HG02642 (cell line): Measurements from ENCODE around the gene CNRIP1.
"Not testable (repeated sequence)": the region's sequence is repeated elsewhere in the genome, so short reads cannot be mapped to it uniquely, and the experiment has no call there.

ENCODE experiments used
- ATAC-seq: cut with Tn5 transposase; IDR thresholded peaks from one replicate; pipeline ENCODE4 v1.9.1; 2021; ENCODE audit warnings: mild to moderate bottlenecking; ENCODE audit not compliant: unreplicated experiment, poor library complexity

CNRIP1 gene, protein sequence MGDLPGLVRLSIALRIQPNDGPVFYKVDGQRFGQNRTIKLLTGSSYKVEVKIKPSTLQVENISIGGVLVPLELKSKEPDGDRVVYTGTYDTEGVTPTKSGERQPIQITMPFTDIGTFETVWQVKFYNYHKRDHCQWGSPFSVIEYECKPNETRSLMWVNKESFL

DNA sequence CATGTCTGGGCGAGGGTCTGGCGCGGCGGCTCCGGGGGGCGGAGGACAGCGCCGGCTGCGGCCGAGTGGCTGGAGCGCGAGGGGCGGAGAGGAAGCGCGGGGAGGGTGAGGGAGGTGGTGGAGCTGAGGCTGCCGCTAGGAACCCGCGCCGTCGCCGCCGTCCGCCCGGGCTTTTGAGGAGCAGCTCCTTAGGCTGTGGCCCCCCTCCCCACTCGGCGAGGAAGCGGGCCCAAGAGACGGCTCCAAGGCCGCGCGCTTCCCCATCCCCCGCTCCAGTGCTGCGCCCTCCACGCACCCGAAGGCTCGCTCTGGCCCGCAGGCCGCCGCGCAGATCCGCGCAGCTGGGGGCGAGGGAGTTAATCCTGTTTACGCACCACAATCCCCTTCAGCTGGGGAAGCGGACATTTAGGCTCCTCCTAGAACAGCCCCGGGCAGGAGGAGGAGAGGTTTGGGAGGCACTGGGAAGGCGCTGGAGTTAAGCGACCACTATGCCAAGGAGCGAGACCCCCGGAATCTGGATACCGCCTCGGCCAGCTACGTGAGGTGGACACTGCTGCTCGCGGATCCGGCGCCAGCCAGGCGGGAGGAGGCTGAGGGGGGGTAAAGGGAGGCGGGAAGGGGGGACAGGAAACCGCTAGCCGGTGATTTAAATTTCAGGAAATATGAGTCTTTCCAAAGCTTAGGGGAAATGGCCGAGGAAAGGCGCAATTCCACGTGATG lies at the start of gene CNRIP1:
CNRIP1 (minus strand) TSS at position 552 of the 720 bp plus-strand sequence; CDS start at position 3, 549 bp downstream.
- ATAC-seq: no peak

DNA sequence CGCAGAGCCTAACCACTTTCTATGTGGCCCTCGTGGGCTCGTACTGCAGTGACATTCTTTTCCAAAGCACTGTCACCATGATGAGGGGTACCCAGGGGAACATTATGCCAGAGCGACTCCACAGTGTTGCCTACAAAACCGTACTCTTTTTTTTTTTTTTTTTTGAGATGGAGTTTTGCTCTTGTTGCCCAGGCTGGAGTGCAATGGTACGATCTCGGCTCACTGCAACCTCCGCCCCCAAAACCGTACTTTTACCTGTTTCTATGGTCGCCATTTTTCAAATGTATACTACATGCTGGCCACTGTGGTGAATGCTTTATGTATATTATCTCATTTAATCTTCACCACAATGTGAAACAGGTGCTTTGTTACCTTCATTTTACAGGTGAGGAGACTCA lies 49.6 kb upstream of the CNRIP1 start:
- ATAC-seq: no peak

DNA sequence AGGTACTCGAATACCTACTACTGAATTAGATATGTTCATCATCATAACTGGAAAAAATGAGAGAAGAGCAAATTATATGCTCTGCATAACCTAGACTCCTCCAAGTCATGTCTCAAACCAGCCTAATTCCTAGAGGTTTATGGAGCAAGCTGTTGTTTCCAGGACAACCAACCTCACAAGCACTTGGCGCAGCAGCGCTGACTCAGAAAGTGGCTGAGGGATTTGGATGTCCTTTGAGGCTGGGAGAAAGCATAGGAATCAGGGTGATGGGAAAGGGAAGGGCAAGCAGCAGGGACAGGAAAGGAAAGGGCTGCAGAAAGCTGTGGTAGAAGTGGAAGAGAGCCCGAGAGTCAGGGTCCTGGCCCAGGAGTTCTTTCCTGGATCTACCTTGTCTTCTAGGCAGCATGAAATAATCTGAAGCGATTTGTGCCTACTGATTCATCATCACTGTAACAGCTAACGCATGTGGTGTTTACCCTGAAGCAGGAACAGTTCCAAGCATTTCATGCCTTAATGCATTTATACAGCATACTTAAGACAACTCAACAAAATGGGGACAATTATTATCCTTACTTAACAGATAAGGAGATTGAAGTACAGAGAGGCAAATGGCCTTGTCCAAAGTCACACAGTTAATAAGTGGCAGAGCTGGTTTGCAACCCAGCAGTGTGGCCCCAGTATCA lies 49.0 kb upstream of the CNRIP1 start:
- ATAC-seq: no peak

DNA sequence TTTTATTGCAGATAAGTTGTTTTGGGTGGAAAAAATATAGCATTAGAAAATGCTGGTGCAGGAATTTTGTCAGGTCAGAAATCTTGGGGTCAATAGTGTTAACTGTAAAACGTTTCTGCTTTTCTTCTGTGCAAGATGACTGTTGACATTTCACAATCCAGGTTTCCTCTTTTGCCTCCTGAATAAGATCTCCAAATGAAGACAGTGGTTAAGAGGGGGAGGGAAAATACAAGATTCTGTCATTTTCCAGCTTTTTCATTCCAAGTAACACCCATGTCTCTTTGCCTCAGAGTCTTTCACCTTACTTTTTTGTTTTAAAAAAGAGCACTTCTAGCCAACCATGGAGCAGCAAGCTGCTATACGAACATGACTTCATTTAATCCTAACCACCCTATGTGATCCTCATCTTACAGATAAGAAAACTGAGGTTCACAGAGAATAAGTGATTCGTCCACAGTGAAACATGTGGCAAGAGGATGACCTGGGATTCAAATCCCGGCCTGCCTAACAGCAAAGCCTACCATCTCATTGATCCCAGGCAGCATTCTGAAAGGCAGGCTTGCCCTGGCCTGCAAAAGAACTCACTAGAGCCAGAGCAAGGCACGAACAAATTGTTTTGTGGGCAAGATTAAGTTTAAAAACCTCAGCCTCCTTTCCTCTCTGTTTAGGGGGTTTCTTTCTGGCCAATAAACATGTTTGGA lies 48.4 kb upstream of the CNRIP1 start:
- no peak for ATAC-seq

DNA sequence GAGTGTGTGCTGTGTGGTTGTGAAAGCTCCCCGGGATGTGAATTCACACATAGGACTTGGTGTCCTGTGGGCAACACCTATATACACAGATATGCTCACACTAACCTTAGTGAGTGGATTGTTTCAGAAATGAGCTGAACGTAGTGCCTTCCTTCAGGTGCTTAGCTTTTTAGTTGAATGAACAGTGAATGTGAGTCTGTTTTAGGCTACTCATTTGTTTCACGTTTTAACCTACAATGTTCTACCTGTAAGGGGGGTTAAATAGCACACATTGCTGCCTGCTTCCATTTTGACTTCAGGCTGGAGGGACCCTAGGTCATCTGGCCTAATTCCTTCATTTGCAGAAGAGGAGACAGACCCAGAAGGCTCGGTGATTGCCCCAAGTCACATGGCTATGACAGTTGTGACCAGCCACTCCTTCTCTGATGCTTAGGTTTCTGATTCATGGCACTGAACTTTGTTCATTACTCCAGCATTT lies 46.4 kb upstream of the CNRIP1 start:
- peak; percentile 36 for ATAC-seq

DNA sequence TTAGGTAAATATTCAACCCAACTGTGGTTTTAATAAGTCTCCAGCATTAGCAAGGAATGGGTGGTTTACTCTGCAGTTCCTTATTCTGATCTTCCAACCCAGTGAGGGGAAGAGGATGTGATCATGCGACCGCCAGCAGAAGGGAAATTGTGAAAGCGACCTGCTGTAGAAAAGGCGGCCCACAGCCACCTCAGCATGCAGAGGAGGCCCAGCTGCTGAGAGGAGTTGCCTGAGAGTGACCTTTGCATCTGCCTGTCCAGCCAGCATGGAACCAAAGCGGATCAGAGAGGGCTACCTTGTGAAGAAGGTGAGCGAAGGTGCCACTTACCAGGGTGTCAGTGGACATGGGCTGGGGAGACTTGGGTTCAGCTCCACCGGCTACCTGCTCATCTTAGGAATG lies 45.3 kb upstream of the CNRIP1 start, which contains the start of gene PLEK:
PLEK (plus strand) TSS at position 196 of the 400 bp plus-strand sequence; CDS start at position 266, 70 bp downstream.
- ATAC-seq: peak; percentile 75

DNA sequence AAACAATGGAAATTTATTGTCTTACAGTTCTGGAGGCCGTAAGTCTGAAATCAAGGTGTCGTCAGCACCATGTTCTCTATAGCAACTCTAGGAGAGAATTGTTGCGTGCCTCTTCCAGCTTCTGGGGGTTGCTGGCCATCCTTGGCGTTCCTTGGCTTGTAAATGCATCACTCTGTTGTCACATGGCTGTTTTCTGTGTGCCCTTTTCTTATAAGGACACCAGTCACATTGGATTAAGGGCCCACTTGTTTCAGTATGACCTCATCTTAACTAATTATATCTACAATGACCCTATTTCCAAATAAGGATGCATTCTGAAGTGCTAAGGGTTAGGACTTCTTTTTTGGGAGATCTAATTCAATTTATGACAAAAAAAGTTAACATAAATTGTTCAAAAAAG lies 44.0 kb upstream of the CNRIP1 start:
- no peak for ATAC-seq

DNA sequence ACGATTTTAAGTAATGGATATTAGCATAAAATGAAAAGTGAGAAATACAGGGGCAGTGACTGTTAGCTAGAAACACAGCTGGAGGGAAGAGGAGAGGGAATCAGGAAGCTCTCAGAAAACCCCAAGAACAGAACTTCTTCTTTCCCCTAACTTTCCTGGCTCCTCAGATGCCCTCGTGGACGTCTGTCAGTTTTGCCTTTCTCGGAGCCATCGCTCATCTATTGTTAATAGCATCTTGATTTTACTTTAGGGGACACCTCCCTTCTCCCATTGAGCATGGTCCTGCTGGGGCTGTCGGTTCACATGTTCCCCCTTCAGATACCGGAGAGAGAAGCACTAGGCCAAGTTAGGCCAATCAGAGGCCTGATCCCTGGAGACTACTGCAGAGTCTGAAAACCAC lies 43.0 kb upstream of the CNRIP1 start:
- no peak for ATAC-seq

DNA sequence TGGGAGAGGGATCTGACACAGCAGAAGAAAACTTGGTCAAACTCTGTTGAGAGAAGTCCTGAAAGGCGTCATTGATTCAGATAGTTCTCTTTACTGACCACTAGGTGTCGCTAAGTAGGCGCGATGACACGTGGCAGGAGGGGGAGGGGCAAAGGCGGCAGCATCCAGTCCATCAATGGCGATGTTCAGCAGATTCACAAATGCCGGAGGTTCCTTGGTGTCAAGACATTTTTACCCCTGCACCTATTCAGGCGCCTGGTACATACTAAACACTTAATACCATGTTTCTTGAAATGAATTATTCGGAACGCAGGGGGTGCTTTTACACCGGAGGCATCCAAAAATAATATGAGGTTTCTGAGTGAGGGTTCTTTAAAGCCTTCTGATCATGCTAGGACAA lies 42.3 kb upstream of the CNRIP1 start:
- peak; percentile 46 for ATAC-seq

DNA sequence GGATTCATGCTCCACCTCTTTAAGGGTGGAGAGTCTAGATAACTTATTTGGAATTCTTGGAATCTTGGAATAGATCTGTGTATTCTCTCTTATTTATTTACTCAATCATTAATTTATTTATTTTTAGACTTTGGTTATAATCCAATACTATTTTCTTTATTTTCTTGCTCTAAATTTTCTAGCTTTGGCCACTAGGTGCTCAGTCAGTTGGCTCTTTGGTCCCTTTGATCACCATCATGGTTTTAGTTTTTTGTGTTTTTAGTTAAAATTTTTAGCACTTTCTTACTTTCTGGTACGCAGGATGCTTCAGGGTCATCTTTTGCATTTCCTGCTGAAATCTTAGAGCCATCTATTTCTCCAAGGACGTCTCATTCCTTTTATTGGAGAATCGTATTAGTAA lies 40.1 kb upstream of the CNRIP1 start:
- no peak for ATAC-seq

DNA sequence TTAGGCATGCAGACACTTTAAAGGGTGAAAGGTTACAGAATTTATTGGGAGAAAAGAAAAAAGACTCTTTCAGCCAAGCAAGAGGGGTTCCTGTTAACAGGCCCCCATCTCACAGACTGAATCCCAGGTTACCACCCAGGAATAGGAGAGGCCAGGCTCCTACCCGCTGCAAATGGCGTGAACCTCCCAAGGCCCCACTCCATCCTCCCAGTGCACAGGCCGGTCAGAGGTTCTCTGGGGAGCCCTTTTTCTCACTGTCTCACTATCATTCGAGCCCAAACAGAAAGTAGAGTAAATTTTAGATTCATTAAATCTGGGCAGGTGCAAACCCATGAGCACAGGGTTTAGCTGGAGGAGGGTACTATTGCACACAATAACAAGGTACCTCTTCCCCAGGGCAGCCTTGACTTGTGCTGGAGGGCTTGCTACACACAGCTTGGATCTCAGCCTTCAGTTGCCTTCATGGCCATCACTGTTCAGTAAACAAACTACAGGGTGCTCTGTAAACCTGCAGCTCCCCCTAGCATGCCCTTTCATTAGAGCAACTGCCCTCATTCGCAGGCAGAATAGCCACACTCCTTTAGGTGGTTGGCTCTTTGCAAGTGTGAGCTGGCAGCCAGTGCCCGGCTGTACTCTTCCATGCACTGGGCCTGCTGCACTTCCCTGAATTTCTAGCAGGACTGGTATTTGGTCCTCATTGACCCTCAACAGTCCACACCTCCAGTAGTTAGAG lies 38.0 kb upstream of the CNRIP1 start:
- peak; percentile 62 for ATAC-seq

DNA sequence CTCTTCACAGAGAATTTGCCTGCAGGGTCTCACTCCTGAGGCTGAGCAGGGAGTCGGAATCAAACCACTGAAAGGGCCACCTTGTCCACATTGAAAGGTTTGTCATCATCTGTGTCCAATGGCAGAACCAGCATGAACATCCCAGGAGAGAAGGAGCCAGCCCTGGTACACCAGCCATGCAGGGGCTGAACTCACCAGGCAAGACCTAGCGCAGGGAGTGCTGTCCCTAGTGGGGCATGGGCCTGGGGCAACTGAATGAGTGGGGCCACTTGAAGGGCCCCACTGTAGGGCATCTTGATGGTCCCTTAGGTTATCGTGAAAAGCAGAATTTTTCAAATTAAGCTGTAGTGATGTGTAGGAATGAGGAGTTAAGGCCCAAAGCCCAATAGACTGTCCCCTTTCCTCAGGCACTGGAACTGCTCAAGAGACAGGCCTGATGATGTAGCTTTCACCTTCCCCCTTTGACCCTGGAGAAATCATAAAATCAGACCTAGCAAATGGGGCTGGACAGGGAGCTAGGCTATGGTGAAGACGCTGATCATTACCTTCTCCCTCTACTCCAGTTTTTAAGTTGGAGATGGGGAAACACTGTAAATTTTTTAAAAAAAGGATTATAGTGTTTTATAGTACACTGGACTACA lies 37.0 kb upstream of the CNRIP1 start:
- no peak for ATAC-seq

DNA sequence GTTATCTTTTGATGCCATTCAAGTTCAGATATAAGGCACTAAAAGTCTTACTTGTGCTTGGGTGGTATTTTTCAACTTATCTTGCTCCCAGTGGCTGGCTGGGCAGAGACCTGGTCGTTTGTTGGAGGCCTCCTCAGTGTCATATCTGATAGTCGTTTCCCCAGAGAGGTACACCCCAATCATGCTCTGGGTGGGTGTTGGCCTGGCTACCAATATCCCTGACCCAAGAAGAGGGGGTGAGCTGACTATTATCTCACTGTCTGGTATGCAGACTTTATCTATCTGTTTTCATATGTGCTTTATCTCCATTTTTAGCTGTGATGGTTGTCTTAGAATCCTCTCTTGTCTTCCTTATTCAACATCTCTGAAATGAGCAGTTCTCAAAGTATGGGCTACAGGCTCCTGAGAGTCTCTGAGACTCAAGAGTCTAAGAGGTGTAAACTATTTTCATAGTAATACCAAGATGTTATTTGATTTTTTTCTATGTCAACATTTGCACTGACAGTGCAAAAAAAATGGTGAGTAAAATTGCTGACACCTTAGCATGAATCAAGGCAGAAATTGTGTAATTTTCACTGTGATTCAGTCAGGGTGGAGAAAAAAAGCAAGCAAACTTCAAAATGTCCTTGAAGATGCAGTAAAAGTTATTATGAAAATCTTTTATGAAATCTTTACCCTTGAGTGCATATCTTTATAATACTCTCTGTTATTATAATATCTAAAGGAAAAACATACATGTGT lies 33.1 kb upstream of the CNRIP1 start:
- ATAC-seq: no peak

DNA sequence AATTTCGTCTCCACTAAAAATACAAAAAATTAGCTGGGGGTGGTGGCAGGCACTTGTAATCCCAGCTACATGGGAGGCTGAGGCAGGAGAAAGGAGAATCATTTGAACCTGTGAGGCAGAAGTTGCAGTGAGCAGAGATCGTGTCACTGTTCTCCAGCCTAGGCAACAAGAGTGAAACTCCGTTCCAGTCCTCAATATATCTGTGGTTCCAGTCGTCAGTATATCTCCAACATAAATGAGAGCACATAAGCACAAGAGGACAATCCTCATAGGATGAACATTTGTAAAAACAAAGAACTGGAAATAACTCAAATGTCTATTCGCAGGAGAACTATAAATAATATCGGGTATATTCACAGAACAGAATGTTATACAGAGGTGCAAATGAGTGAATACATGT lies 32.2 kb upstream of the CNRIP1 start:
- no peak for ATAC-seq

DNA sequence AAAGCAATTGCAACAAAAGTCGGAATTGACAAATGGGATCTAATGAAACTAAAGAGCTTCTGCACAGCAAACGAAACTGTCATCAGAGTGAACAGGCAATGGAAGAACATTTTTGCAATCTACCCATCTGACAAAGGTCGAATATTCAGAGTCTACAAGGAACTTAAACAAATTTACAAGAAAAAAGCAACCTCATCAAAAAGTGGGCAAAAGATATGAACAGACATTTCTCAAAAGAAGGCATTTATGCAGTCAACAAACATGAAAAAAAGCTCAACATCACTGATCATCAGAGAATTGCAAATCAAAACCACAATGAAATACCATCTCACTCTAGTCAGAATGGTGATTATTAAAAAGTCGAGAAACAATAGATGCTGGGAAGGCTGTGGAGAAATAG lies 29.3 kb upstream of the CNRIP1 start:
- ATAC-seq: not testable (repeated sequence)

DNA sequence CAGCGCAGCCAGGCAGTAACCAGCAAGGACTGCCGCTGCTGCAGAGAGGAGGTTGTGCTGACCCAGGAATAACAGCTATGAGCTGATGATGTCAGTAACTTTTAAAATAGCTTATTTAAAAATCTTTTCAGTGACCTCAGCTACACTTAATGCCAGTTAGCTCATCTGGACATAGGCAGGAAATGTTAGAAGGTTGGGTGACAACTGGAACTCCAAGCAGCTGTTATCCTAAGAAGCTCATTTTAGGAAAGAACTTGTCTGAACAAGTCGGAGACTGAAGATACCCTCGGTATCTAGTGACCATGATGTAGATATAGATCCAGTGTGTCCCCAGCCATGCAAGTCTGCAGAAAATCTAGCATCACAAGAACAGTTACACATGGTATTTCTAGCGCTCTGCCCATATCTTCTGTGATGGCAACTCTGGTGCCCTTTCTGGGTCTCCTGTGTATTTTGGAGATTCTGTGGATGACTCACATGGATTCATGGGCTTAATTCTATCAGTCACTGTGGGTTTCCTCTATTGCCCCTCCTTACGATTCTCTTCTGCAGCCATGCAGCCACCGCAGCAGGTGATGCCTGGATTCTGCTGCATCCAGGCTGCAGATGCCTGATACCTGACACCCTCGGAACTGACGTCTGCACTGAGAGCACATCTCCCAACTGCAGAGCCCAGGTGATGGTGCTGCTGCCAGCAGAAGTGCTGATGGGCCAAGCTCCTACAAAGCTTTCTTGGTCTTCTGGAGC lies 25.6 kb upstream of the CNRIP1 start:
- no peak for ATAC-seq

DNA sequence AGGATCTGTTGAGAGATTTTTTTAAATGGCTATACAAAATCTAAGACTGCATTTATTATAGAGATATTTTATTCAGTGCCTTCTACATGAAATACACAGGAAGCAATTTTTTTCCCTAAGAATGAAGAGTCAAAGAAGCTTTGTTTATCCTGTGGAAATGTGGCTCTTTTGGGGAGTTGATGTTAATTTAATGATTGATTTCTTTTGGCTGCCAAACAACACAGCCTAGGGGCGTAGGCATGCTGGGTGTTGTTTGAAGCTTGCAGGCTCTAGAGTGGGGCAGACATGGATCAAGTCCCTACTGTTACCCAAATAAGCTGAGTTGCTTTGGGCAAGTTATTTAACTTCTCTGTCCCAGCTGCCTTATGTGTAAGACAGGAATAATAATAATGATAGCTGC lies 24.3 kb upstream of the CNRIP1 start:
- ATAC-seq: no peak

DNA sequence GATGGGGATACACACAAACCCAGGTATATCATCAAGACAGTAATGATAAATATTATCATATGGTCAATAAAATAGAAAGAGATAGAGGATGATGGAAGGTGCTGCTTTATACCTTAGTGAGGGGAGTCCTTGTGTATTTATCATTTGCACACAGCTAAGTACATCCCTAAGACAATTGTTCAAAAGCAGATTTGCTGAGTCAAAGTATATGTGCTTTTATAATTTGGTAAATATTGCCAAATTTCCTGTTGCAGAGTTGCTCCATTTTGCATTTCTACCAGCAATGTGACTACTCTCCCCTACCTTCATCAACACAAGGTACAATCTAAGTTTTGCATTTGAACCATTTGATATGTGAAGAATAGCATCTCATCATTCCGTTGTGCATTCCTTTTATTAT lies 22.7 kb upstream of the CNRIP1 start:
- ATAC-seq: no peak
